ENCODE results near the gene RASSF3. TPM values are rescaled to one million over a fixed set of nuclear protein-coding genes. Genes with fewer than 3 reads are reported as not detected.

Gene RASSF3
- total and polyA plus RNA-seq, 2 of the 13 experiments (the other 11 are each of a cell fraction or from before 2014, with no cell fraction given), result 15.5 to 16.0 TPM

DNA sequence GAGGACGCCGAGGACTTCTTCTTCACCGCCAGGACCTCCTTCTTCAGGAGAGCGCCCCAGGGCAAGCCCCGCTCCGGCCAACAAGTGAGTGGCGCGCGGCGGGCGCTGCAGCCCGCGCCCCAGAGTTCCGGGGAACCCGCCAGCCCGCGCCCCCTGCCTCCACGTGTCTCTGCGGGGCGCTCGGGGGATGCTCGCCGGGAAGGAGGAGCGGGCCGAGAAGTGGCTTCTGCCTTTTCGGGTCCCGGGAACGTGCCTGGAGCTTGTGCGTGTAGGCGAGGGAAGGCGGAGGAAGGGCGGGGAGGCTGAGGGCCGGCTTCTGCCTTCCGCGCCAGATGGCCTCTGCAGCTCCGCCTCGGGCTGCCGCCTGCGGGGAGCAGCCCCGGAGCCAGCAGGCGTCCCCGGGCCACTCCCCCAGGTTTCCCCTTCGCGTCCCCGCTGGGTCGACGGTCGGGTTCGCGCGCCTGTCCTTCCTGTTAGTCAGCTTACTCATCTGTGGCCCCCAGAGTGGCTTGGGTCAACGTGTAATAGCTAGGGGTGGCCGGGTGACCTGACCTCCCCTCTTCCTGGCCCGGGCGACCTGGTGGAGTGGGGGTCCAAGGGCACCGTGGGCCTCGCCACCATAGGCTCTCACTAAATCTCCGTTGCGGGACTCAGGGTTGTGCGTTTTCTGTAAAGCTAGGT lies 505 bp downstream of the RASSF3 start (continued):
- no peak for TF ChIP-seq SNRNP70 (IDR thresholded peaks at IDR 0.05; ENCODE audit: low read depth, low read length)
- no peak for TF ChIP-seq TCF7 (IDR thresholded peaks at IDR 0.05; ENCODE audit: low read depth)
- TF ChIP-seq FIP1L1 (IDR thresholded peaks at IDR 0.05; ENCODE audit: borderline replicate concordance, insufficient read depth, low read depth, low read length), result no peak
- TF ChIP-seq ZNF546 (CRISPR knock-in tag; conservative IDR thresholded peaks at IDR 0.05), result 0 out of 2 replicates have a peak, but pooled peaks have one; percentile 2
- TF ChIP-seq, protein P1, sequence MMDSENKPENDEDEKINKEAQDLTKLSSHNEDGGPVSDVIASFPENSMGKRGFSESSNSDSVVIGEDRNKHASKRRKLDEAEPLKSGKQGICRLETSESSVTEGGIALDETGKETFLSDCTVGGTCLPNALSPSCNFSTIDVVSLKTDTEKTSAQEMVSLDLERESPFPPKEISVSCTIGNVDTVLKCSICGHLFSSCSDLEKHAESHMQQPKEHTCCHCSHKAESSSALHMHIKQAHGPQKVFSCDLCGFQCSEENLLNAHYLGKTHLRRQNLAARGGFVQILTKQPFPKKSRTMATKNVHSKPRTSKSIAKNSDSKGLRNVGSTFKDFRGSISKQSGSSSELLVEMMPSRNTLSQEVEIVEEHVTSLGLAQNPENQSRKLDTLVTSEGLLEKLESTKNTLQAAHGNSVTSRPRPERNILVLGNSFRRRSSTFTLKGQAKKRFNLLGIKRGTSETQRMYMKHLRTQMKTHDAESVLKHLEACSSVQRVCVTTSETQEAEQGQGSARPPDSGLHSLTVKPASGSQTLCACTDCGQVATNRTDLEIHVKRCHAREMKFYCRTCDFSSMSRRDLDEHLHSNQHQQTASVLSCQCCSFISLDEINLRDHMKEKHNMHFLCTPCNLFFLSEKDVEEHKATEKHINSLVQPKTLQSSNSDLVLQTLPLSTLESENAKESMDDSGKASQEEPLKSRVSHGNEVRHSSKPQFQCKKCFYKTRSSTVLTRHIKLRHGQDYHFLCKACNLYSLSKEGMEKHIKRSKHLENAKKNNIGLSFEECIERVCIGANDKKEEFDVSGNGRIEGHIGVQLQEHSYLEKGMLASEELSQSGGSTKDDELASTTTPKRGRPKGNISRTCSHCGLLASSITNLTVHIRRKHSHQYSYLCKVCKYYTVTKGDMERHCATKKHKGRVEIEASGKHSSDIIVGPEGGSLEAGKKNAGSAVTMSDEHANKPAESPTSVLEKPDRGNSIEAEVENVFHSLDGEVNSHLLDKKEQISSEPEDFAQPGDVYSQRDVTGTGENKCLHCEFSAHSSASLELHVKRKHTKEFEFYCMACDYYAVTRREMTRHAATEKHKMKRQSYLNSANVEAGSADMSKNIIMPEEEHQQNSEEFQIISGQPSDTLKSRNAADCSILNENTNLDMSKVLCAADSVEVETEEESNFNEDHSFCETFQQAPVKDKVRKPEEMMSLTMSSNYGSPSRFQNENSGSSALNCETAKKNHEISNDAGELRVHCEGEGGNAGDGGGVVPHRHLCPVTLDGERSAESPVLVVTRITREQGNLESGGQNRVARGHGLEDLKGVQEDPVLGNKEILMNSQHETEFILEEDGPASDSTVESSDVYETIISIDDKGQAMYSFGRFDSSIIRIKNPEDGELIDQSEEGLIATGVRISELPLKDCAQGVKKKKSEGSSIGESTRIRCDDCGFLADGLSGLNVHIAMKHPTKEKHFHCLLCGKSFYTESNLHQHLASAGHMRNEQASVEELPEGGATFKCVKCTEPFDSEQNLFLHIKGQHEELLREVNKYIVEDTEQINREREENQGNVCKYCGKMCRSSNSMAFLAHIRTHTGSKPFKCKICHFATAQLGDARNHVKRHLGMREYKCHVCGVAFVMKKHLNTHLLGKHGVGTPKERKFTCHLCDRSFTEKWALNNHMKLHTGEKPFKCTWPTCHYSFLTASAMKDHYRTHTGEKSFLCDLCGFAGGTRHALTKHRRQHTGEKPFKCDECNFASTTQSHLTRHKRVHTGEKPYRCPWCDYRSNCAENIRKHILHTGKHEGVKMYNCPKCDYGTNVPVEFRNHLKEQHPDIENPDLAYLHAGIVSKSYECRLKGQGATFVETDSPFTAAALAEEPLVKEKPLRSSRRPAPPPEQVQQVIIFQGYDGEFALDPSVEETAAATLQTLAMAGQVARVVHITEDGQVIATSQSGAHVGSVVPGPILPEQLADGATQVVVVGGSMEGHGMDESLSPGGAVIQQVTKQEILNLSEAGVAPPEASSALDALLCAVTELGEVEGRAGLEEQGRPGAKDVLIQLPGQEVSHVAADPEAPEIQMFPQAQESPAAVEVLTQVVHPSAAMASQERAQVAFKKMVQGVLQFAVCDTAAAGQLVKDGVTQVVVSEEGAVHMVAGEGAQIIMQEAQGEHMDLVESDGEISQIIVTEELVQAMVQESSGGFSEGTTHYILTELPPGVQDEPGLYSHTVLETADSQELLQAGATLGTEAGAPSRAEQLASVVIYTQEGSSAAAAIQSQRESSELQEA (CRISPR knock-in tag; IDR thresholded peaks at IDR 0.05; ENCODE audit: not compliant biosample characterization), result no peak
- TF ChIP-seq, protein P2, sequence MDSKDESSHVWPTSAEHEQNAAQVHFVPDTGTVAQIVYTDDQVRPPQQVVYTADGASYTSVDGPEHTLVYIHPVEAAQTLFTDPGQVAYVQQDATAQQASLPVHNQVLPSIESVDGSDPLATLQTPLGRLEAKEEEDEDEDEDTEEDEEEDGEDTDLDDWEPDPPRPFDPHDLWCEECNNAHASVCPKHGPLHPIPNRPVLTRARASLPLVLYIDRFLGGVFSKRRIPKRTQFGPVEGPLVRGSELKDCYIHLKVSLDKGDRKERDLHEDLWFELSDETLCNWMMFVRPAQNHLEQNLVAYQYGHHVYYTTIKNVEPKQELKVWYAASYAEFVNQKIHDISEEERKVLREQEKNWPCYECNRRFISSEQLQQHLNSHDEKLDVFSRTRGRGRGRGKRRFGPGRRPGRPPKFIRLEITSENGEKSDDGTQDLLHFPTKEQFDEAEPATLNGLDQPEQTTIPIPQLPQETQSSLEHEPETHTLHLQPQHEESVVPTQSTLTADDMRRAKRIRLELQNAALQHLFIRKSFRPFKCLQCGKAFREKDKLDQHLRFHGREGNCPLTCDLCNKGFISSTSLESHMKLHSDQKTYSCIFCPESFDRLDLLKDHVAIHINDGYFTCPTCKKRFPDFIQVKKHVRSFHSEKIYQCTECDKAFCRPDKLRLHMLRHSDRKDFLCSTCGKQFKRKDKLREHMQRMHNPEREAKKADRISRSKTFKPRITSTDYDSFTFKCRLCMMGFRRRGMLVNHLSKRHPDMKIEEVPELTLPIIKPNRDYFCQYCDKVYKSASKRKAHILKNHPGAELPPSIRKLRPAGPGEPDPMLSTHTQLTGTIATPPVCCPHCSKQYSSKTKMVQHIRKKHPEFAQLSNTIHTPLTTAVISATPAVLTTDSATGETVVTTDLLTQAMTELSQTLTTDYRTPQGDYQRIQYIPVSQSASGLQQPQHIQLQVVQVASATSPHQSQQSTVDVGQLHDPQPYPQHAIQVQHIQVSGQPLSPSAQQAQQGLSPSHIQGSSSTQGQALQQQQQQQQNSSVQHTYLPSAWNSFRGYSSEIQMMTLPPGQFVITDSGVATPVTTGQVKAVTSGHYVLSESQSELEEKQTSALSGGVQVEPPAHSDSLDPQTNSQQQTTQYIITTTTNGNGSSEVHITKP (CRISPR knock-in tag; IDR thresholded peaks at IDR 0.05; ENCODE audit: low read depth), result 0 out of 2 replicates have a peak, but pooled peaks have one; percentile 18
- TF ChIP-seq MED1 (CRISPR knock-in tag; IDR thresholded peaks at IDR 0.05), result no peak; the same call in none of the 2 replicates
- TF ChIP-seq, protein P3, sequence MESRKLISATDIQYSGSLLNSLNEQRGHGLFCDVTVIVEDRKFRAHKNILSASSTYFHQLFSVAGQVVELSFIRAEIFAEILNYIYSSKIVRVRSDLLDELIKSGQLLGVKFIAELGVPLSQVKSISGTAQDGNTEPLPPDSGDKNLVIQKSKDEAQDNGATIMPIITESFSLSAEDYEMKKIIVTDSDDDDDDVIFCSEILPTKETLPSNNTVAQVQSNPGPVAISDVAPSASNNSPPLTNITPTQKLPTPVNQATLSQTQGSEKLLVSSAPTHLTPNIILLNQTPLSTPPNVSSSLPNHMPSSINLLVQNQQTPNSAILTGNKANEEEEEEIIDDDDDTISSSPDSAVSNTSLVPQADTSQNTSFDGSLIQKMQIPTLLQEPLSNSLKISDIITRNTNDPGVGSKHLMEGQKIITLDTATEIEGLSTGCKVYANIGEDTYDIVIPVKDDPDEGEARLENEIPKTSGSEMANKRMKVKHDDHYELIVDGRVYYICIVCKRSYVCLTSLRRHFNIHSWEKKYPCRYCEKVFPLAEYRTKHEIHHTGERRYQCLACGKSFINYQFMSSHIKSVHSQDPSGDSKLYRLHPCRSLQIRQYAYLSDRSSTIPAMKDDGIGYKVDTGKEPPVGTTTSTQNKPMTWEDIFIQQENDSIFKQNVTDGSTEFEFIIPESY (CRISPR knock-in tag; IDR thresholded peaks at IDR 0.05), result no peak
- no peak for TF ChIP-seq ZNF577 (CRISPR knock-in tag; IDR thresholded peaks at IDR 0.05; ENCODE audit: borderline replicate concordance, low read depth)
- no peak for TF ChIP-seq ZNF652 (CRISPR knock-in tag; IDR thresholded peaks at IDR 0.05; ENCODE audit: borderline replicate concordance, low read depth)
- TF ChIP-seq ZNF160 (CRISPR knock-in tag; IDR thresholded peaks at IDR 0.05), result no peak
- TF ChIP-seq, protein P4, sequence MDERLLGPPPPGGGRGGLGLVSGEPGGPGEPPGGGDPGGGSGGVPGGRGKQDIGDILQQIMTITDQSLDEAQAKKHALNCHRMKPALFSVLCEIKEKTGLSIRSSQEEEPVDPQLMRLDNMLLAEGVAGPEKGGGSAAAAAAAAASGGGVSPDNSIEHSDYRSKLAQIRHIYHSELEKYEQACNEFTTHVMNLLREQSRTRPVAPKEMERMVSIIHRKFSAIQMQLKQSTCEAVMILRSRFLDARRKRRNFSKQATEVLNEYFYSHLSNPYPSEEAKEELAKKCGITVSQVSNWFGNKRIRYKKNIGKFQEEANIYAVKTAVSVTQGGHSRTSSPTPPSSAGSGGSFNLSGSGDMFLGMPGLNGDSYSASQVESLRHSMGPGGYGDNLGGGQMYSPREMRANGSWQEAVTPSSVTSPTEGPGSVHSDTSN (CRISPR knock-in tag; IDR thresholded peaks at IDR 0.05), result no peak
- TF ChIP-seq ZNF329 (CRISPR knock-in tag; IDR thresholded peaks at IDR 0.05; ENCODE audit: low read depth), result no peak

Data from HepG2 (cell line).